DLD1 (cell line): ENCODE results near the gene DNLZ.
"Not testable (repeated sequence)": the region's sequence is repeated elsewhere in the genome, so short reads cannot be mapped to it uniquely, and the experiment has no call there.

Experiments used
- in situ Hi-C: cut with HindIII; loops from 2 replicates; pipeline ENCODE4 v1.10.0; 2017; ENCODE audit warnings: low sequenced_read_pairs

Gene DNLZ

DNA sequence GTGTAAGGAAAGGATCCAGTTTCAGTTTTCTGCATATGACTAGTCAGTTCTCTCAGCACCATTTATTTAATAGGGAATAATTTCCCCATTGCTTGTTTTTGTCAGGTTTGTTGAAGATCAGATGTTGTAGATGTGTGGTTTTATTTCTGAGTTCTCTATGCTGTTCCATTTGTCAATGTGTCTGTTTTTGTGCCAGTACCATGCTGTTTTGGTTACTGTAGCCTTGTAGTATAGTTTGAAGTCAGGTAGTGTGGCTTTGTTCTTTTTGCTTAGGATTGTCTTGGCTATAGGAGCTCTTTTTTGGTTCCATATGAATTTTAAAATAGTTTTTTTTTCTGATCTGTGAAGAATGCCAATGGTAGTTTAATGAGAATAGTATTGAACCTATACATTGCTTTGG is 42.6 kb downstream of the DNLZ start:
- in situ Hi-C loops: not testable (repeated sequence)

- in situ Hi-C loops: not testable (repeated sequence)
These were observed 43.6 kb downstream of the DNLZ start for GRCh38 chr9:136319955-136320354.

DNA sequence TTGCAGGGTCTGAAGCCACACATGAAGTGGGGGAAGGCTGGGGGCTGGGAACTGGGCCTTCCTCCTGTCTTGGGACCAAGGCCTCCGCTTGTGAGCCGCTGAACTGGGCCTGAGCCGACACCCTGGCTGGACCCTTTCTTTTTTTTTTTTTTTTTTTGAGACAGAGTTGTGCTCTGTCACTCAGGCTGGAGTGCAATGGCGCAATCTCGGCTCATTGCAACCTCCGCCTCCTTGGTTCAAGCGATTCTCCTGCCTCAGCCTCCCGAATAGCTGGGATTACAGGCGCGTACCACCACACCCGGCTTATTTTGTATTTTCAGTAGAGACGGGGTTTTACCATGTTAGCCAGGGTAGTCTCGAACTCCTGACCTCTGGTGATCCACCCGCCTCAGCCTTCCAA is 44.3 kb downstream of the DNLZ start:
- in situ Hi-C loops: not testable (repeated sequence)

- in situ Hi-C loops: no loop called here
These were observed 44.7 kb downstream of the DNLZ start for GRCh38 chr9:136318776-136319241.

DNA sequence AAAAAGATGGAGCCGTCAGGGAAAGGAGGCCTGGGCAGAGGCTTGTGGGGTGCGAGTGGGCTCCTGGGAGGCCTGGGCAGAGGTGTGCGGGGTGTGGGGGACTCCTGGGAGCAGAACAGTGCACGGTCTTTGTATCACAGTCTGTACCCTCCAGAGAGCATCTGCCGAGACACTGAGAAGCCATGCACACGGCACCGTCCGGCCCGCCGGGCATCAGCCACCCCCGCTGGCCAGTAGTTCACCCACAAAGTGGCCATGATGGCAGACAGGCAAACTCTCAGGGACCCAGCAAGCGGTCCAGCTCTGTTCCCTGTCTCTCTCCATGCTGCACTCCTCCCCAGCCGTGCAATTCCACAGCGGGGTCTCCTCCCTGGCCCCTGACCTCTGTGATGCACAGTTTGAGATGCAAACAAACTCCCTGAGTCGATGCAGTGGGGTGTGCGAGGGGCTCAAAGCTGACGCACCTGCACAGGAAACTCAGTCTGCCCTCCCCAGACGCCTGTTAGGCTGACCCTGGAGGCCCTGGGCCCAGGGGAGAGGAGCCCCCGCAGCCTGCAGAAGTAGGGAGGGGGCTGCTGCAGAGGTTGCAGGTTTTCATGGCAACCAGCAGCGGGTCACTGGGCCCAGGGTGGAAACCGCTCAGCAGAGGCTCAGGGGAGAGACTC is 45.3 kb downstream of the DNLZ start:
- in situ Hi-C loops: no loop called here

GRCh38 chr9:136317695-136318094 is 45.8 kb downstream of the DNLZ start:
- in situ Hi-C loops: no loop called here

GRCh38 chr9:136316896-136317676 is 46.5 kb downstream of the DNLZ start:
- in situ Hi-C loops: no loop called here

- in situ Hi-C loops: no loop called here
These were observed 47.2 kb downstream of the DNLZ start for GRCh38 chr9:136316271-136316751.

GRCh38 chr9:136314944-136315343 is 48.6 kb downstream of the DNLZ start:
- in situ Hi-C loops: no loop called here

DNA sequence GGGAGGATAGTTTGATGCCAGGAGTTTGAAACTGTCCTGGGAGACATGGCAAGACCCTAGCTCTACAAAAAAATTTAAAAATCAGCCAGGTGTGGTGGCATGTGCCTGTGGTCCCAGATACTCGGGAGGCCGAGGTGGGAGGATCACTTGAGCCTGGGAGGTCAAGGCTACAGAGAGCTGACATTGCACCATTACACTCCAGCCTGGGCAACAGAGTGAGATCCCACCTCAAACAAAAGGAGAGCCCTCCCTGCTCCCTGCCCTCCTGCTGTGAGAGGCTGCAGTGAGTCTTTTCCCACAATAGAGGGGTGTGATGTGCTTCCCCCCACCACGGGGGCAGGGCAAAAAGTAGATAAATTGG is 49.5 kb downstream of the DNLZ start:
- in situ Hi-C loops: no loop called here

- in situ Hi-C loops: no loop called here
These were observed 50.2 kb downstream of the DNLZ start for GRCh38 chr9:136313111-136314055.

- in situ Hi-C loops: no loop called here
These were observed 51.1 kb downstream of the DNLZ start for GRCh38 chr9:136312436-136312835.

DNA sequence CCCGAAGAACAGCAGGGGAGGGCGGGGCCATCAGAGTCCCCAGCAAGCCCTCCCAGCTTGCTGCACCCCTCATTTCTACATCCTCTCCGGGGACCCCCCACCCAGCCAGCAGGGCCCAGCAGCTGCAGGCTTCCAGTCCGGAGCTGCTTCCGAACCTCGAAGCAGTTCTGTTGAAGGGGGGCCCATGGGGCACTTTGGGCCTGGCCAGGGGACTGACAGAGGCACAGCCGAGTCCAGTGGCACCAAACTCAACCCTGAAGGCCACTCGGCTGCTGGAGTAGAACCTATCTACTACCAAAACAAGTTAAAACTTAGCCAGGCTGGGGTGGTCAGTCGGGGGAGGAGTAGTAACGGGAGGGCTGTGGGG is 51.6 kb downstream of the DNLZ start:
- in situ Hi-C loops: no loop called here

DNA sequence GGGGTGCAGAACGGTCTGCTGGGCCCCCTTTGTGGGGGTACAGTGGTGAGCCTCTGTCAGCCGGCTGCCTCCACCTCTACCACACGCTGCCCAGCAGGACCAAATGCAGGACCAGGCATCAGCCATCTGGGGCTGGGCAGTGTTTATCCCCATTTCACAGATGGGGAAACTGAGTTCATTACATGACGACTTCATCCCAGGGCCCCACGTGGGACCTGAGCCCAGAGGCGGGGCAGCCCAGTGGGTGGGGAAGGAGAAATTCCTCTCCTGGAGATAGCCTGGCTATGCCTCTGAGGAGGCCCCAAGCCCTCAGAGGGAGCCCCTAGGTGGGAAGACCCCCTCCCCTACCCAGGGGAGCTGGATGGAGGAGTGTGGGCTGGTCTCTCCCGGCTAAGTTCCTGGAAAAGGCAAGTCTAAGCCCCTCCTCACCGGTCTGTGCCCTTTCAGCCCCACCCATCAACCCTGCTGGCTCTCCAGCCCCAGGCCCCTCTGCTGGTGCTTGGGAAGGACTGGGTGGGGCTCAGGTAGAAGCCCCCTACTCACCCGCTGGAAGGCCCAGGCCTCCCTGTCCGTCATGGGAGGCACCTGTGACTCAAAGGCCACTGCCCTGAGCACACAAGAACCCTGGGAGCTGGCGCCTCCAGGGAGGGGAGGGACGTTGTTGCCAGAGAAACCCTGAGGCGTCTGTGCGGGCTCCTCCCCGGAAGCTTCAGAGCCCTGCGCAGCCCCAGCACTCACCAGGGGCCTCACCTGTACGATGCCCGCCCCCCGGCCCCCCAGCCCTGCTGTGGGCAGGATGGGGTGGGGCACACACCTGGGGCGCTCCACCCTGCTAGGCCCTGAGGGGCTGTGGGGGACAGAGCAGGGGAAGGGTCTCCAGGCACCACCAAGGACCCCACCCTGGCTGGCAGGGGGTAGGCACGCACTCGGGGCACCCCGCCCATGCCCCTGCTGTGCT is 52.2 kb downstream of the DNLZ start:
- in situ Hi-C loops: no loop called here

GRCh38 chr9:136310273-136311030 is 53.1 kb downstream of the DNLZ start:
- in situ Hi-C loops: no loop called here

- in situ Hi-C loops: no loop called here
These were observed 53.7 kb downstream of the DNLZ start for GRCh38 chr9:136309806-136310220.
